ENCODE data around the gene BCAP31.
"Not testable (repeated sequence)": the region's sequence is repeated elsewhere in the genome, so short reads cannot be mapped to it uniquely, and the experiment has no call there.

Gene BCAP31

DNA sequence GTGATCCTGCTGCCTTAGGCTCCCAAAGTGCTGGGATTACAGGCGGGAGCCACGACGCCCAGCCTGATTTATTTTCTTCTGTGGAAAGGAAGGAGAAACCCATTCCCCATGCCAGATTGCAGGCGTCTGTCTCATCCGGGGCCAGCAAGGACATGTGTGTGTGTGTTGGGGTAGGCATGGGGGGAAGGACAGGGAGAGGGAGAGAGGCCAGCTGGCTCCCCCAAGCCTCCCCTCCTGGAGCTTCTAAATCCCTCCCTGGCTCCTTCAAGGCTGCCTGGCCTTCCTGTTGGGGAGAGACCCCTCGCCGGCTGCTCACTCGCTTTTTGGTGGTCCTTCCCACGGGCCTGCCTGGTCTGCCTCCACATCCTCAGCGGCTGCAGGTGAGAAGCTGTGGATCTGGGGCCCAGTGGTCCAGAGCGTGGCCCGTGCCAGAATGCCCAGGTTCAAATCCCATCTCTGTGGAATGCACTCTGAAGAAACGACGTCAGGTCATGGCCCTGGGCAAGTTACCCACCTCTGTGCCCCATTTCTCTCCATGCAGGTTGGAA, 38.5 kb upstream of the BCAP31 start:
- DNase-seq = no peak

DNA sequence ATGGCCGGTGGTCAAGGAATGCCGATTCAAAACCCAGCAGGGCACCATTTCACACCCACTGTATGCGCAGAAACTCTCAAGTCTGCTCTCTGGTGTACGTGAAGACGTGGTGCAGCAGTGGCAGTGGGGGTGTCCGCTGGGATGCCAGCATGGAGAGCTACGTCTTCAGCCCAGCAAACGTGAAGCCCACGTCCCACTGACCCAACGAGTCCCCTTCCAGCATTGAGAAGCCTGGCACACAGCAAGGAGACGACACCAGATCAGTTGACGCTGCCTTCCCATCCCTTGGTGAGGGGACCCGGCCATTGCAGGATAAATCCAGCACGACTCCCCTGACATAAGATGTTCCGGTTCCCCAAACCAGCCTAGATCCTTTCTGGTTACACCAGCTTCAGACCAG, 37.7 kb upstream of the BCAP31 start:
- DNase-seq = no peak

DNA sequence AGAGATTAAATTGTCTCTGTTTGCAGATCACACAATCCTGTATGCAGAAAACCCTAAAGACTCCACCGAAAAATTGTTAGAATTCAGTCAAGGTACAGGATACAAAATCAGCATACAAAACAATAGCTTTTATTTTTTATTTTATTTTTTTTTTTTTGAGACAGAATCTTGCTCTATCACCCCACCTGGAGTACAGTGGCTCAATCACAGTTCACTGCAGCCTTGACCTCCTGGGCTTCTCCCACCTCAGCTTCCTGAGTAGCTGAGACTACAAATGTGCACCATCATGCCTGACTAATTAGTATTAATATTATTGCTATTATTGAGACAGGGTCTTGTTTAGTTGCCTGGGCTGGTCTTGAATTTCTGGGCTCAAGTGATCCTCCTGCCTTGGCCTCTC, 30.9 kb upstream of the BCAP31 start:
- no peak for DNase-seq

DNA sequence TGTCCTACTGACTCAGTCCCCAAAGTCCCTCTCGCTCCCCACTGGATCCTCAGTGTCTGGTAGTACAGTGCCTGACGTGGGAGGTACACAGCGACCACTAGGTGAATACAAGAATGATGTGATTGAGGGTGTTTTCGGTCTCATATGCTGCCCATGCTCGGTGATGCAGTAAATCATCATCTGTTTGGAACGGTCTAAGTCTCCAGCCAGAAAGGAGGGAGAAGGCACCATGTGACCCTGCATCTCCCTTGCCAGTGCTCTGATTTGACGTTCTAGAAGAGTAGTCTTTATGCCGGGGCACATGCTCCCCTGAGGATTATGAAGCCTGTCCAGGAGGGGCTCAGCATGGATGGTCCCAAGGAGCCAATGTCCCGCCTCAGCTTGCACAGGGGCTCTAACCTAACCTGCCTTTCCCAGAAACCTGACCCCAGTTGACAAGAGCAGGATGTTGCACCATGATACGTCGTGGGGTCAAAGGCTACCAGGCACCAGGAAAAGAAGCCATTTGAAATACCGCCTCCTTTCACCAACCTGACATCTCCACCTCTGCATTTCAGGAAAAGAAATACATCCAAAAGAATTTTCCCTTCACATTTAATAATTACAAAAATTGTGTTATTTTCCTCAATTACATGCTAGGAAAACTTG, 26.1 kb upstream of the BCAP31 start:
- DNase-seq = no peak

DNA sequence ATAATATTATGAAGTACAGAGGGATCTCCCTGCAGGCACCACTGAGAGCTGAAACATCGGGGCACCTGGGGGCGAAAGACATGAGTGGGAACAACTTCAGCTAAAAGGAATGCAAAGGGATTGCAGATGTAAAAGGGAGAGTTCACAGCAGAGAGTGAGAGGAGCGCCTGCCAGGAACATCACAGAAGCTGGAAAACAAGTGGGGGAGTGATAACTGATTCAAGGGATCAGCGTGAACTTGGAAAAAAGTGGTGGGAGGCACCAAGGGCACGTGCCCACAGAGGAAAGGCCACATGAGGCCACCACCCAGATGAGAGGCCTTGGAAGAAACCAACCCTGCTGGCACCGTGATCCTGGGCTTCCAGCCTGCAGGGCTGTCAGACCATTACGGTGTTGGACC, 24.8 kb upstream of the BCAP31 start:
- not testable (repeated sequence) for DNase-seq

DNA sequence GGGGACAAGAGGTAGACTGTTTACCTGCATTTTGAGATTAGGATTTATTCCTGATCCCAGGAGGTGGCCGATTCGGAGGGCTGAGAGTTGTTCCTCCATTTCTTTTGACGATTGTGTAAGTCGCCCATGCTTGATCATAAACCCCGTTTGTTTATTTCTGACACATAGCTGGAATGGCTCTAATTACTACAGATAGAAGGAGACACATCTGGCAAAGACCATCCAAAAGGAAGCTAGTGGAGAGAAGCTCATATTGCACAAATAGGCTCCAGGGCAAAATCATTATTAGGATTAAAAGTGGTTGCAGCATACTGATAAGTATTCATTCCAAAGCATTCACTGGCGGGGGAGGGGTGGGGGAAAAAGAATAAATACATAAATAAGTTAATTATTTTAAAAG, 22.8 kb upstream of the BCAP31 start:
- DNase-seq = not testable (repeated sequence)

DNA sequence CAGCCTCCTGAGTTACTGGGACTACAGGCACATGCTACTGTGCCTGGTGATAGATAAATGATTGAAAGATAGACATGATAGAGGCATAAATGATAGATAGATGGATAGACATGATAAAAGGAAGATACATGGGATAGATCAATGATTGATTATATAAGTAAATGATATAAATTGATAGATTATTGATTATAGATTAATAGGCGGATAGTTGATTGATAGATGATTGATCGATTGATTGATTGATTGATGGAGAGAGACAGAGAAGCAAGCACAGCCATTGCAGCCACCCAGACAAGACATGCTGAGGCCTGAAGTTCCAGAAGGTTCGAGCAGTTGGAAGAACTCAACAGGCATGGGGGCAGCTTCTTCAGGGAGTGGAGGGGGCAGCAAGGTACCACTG, 22.2 kb upstream of the BCAP31 start:
- DNase-seq = no peak

DNA sequence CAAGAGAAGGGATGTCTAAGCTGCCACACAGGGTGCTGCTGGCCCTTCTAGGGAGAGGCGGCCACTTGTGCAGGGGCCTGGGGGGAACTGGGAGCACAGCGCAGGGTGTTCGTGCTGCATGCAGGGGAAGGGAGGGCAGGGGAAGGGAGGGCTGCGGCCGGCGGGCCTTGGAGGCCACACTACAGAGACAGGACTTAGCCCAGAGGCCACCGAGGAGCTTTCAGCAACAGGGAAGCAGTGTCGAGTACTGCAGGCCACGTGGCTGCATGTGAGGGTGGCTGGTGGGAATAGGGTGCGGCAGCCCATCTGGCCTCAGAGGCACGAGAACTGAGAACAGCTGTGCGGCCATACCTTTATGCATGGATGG, 20.9 kb upstream of the BCAP31 start:
- DNase-seq = not testable (repeated sequence)

DNA sequence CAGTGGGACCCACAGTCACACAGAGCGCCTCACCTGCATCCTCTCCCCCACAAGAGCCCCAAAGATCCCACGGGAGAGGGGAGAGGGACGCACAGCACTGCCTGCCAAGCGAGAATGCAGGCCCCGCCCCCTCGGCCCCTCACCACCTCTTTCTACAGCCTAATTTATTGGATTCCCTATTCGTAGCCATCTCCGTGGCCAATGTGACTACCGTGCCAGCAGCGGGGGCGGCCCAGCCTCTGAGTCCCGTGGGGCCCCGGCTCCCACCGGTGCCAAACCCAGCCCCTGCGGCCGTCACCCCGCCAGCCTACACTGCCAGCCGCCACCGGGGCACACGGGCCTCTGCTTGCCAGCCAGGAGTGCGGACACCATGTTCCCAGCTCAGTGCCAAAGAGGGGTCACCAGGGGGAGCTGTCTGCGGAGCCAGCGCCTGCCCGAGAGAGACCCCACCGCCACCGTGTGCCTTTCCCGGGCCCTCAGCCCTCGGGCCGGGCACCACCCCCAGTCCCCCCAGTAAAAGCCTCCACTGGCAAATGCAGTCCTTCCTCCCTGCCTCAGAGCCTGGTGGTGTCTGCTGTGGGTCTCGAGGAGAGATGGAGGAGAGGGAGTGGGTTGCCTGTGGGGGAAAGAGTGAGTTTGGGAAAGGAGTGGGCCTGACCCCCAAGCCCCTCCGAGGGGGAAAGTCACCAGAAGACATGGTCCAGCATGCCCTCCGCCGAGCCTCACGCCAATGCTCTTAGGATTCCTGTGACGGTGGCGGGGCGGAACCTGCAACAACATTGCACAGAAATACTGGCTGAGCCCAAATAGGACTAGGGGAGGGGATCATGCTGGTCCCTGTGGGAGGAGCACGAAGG, 20.3 kb upstream of the BCAP31 start:
- no peak for DNase-seq

DNA sequence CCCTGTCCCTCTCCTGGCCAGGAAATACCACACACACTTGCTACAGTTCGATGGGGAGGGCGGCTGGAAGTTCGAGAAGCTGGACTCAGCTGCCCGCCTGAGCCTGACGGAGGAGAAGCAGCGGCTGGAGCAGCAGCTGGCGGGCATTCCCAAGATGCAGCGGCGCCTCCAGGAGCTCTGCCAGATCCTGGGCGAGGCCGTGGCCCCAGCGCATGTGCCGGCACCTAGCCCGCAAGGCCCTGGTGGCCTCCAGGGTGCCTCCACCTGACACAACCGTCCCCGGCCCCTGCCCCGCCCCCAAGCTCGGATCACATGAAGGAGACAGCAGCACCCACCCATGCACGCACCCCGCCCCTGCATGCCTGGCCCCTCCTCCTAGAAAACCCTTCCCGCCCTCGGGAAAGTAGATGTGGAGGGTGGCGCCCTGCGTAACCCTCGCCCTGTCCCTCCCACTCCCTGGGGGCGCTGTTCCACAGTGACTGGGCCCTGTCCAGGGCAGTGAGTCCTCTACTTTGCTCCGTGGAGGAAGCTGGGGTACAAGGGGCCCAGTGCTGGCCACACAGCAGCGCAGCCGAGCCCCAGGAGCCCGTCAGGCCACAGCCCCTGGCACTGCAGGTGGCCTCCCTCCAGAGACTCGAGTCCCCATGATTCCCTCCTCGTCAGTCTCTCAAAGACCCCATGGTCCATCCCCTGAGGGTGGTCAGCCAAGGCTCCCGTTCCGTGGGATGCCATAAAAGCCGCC, 19.5 kb upstream of the BCAP31 start:
- DNase-seq = not testable (repeated sequence)

DNA sequence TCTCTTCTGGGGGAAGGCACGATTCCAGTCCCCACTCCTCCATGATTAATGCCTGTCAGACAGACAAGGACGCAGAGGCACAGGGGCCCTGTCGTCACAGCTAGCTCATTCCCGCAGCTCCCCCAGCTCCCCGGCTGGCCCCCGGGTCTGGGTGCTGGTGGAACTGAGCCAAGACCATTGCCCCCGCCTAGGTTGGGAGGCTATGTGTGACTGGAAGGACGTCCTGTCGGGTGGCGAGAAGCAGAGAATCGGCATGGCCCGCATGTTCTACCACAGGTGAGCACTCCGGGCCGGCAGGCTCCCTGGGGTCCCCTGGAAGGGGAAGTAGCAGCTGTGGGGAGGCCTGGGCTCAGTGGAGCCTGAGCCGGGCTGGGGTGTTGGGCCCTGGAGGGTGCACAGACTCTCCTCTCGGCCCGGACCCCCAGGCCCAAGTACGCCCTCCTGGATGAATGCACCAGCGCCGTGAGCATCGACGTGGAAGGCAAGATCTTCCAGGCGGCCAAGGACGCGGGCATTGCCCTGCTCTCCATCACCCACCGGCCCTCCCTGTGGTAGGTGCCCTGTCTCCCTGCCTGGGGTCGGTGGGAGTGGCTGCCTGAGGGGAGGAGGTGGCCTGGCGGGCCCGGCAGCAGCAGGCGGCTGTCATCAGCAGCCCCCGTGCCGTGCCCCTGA, 18.7 kb upstream of the BCAP31 start:
- DNase-seq = not testable (repeated sequence)

DNA sequence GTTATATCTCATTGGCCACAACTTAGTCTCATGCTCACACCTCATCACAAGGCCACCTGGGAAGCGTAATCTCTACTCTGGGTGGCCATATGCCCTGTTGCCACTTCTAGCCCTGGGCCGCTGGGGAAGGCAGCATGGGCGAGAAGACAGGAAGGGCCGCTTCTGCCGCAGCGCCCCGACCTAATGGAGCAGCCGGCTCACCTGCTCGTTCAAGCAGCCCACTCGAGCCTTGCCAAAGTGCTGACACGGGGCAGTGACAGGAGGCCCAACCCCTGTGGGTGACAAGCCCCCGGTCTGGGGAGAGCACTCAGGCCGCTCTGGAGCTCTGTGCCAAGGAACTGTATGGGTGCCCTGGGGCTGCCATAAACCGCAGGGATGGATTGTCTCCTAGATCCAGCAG, 17.9 kb upstream of the BCAP31 start:
- not testable (repeated sequence) for DNase-seq

DNA sequence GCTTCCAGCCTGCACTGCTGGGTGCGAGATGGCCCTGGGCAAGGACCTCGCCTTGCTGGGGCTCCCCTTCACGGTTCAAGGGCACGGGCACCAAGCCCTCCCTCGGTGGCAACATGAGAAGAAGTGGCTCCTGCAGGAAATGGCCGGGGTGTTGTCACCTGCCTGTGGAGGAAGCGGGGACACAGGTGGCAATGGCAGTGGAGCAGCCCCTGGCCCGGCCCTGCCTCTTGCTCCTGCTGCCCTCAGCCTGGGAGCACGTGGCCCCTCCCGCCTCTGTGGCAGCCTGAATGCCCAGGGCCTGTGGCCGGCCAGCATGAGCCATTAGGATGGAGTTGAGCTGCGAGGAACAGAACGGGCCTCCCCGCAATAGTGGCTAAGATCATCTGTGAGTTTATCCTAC, 17.3 kb upstream of the BCAP31 start:
- DNase-seq = no peak

DNA sequence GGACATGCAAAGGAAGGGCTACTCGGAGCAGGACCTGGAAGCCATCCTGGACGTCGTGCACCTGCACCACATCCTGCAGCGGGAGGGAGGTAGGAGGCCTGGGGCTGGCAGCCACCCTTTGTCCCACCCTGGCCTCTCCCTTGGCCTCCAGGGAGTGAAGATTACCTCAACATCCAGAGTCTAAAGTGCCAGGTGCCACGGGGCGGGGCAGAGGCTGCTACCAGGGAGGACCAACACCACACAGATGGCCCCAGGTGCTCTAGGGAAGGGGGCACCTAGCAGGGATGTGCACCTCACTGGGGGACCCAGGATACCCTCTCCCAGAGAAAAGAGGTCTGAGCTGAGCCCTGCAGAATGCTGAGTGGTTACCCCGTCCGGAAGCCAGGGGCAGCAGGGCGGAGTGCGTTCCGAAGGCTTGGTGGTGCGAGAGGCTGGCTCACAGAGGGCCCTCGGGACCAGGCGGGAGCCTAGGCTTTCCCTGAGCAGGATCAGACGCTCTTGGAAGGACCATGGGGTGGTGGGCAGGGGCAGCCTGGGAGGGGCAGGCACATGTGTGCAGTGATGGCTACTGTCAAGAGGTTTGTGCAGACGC, 16.5 kb upstream of the BCAP31 start:
- DNase-seq = no peak

DNA sequence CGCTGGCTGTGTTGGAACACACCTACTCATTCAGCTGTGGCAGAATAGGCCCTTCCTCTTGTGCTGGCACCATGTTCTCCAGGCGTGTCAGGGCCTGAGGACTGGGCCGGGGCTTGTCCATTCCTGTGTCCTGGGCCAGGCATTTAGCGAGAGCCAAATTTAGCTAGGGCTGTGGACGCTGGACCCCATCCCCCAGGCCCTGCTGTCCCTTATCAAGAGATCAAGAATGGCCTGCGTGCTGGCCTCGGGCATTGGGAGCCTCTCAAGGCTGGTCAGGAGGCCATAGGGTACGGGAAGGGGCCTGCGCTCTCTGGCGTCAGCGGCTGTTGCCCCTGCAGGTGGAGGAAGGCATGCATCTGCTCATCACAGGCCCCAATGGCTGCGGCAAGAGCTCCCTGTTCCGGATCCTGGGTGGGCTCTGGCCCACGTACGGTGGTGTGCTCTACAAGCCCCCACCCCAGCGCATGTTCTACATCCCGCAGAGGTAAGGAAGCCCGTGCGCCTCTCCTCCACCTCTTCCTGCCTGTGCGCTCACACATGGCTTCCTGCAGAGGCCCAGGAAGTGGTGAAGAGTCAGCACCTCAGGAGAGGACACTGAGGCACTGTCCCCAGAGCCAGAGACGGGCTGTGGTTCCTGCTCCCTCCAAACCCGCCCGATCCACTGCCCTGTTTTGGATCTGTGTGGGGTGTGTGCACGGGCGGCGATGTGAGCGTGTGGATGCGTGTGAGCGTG, 15.7 kb upstream of the BCAP31 start:
- DNase-seq = no peak

DNA sequence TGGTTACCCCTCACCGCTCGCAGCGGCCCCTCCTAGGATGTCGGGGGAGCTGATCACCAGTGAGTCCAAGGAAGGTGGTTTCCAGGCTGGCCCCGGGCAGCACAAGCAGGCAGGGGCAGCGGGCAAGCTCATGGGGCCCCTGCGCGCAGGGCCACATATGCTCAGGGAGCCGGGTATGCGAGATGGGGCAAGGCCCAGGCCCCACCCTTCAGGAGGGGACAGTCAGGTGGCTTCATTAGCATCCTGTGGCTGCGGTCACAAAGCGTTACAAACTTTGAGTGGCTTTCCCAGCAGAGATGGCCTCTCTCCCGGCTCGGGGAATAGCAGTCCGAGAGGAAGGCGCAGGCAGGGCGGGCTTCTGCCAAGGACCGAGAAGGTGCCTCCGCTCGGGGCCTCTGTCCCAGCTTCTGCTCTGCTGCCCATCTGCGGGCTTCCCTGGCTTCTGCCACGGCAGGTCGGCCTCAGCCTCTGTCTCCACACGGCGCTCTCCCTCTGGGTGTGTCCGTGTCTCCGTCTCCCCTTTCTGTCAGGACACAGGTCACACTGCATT, 13.9 kb upstream of the BCAP31 start:
- no peak for DNase-seq

DNA sequence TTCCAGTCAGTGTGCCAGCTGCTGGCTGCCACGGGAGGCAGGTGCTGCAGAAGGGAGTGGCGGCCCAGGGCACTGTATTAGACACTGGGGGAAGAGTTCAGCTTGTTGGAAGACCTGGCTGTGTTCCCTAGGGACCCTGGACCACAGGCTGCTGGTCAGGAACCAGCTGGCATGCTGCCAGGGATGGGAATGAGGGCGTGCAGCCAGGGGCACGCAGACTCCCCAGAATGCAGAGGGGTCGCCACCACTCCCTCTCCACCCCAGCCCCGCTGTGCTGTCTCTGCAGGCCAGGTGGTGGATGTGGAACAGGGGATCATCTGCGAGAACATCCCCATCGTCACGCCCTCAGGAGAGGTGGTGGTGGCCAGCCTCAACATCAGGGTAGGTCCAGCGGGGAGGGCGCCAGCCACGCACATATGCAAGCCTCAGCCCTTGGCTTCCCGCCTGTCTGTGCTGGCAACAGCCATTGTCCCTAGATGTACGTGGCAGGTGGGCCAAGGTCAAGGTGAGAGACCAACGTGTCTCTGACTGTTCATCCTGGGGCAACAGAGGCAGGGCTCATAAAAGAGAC, 12.8 kb upstream of the BCAP31 start:
- DNase-seq = no peak

DNA sequence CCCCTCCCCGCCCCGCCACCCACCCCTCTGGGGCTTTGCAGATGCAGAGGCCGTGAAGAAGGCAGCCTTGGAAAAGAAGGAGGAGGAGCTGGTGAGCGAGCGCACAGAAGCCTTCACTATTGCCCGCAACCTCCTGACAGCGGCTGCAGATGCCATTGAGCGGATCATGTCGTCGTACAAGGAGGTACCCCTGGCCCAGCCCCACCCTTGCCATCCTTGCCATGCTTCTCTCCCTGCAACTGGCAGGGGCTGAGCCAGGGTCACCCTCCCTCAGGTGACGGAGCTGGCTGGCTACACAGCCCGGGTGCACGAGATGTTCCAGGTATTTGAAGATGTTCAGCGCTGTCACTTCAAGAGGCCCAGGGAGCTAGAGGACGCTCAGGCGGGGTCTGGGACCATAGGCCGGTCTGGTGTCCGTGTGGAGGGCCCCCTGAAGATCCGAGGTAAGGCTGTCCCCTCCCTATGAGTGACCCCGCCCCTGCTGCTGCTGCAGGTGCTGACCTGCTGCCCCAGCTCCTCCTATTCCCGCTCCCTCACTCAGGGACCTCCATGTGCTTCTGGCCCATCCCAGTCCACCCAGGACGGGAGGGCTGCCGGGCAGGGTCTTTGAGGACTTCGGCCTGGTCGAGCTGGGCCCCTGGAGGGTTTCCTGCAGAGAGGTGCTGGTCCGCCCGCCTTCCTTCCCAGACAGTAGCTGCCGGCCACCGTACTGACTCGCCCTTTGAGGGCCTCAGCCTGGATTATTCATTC, 12.1 kb upstream of the BCAP31 start:
- no peak for DNase-seq

DNA sequence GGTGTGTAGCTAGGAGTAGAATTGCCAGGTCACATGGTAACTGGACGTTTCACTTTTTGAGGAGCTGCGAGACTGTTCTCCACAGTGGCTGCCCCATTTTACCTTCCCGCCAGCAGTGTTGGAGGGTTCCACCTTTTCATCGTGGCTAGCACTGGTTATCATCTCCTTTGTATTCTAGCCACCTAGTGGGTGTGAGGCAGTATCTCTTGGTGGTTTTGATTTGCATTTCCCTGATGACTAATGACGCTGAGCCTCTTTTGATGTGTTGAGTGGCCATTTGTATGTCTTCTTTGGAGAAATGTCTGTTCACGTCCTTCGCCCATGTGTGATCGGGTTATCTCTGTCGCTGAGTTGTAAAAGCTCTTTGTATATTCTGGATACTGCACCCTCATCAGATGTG, 11.1 kb upstream of the BCAP31 start:
- DNase-seq = no peak

DNA sequence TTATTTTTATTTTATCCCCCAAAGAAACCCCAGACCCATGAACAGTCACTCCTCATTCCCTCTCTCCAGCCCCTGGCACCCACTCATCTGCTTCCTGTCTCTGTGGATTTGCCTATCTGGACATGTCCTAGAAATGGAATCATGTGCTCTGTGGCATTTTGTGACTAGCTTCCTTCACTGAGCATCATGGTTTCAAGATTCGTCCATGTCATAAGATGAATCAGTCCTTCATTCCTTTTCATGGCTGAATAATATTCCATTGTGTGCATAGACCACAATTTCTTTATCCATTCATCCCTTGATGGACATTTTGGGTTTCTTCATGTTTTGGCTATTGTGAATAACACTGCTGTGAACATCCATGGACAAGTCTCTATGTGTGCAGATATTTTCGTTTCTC, 10.7 kb upstream of the BCAP31 start:
- DNase-seq = no peak

Measured in DMS 273 treated with DMSO at 0.1 percent for 48 hours (cell line).